ENCODE results near the gene IFIH1. TPM values are rescaled to one million over a fixed set of nuclear protein-coding genes. Genes with fewer than 3 reads are reported as not detected.

The IFIH1 gene
- total and polyA plus RNA-seq, 9 of the 15 experiments (the other 6 are each of a cell fraction or from before 2014, with no cell fraction given): 0.15 to 1.2 (median 0.60) TPM; not detected in 1

- H4K20me1 ChIP-seq (replicated peaks; ENCODE audit: control insufficient read depth, insufficient read depth, low read length): no peaks in the 10 kb centered on the region
Observed at GRCh38 chr2:162241571-162241970, 76.9 kb downstream of the IFIH1 start.

More at GRCh38 chr2:162241571-162241970, 76.9 kb downstream of the IFIH1 start:
- DNase-seq (ENCODE audit: extremely low read depth in 1 of 4, low spot score in 3 of 4) (no peak), ATAC-seq (no peak), FAIRE-seq (no peak)
- 0% methylated on average over 1 of the region's 1 CpG for WGBS (ENCODE audit: insufficient coverage, low coverage, missing lambda C conversion rate)
- no peaks in the 10 kb centered on the region for H3K36me3 ChIP-seq (ENCODE audit: control insufficient read depth, insufficient read depth, low read length)
- no peak overlapping the region for H3K4me3 ChIP-seq
- no peak overlapping the region for H2AFZ ChIP-seq (ENCODE audit: low read depth, low read length)
- BruUV-seq (replicated peaks): no TSS peak
- H3K27me3 ChIP-seq (ENCODE audit: control insufficient read depth in 2 of 2, insufficient read depth in 2 of 2, low read length in 2 of 2): no peaks in the 10 kb centered on the region
- no peaks in the 10 kb centered on the region for H3K9me1 ChIP-seq (ENCODE audit: control insufficient read depth, insufficient read depth, low read length)
- H3K9me3 ChIP-seq (replicated peaks; ENCODE audit: control insufficient read depth, insufficient read depth, low read depth, low read length): 0 out of 2 replicates have a peak, but pooled peaks cover 2% of the 10 kb centered on the region
- no peak for TF ChIP-seq SAFB2 (IDR thresholded peaks at IDR 0.05; ENCODE audit: borderline replicate concordance, low read depth, low read length, severe bottlenecking)
- no peak for TF ChIP-seq POLR2H (tag; IDR thresholded peaks at IDR 0.05; ENCODE audit: low read depth)
- no peak for TF ChIP-seq POLR2AphosphoS2 (IDR thresholded peaks at IDR 0.05; ENCODE audit: low read length)
- TF ChIP-seq RFX1 (IDR thresholded peaks at IDR 0.05): no peak
- TF ChIP-seq ARID3A (IDR thresholded peaks at IDR 0.05; ENCODE audit: borderline replicate concordance, low read depth, low read length): no peak
- TF ChIP-seq NKRF (IDR thresholded peaks at IDR 0.05; ENCODE audit: borderline replicate concordance): no peak
- no peak for TF ChIP-seq IRF2 (CRISPR knock-in tag; IDR thresholded peaks at IDR 0.05)
- TF ChIP-seq MLLT1 (IDR thresholded peaks at IDR 0.05): no peak
- no peaks in the 10 kb centered on the region for H3K4me1 ChIP-seq (replicated peaks in 1 of 2; ENCODE audit: control insufficient read depth in 2 of 2, insufficient read depth in 2 of 2, low read length in 2 of 2)
- H3K27ac ChIP-seq (ENCODE audit: extremely low read depth, low read depth, low read length): no peak overlapping the region
- H3K9ac ChIP-seq (ENCODE audit: insufficient read depth in 1 of 2, low read depth in 2 of 2, low read length in 2 of 2): no peak overlapping the region
- H3K4me2 ChIP-seq (ENCODE audit: insufficient read depth, low read length): no peak overlapping the region
- intact Hi-C loops (cut with micrococcal nuclease) (no loop called here), in situ Hi-C loops (cut with MboI) (no loop called here)
- CTCF ChIA-PET (ENCODE audit: low intra/inter-chr PET ratio): no interaction called here
- H3K79me2 ChIP-seq (ENCODE audit: control insufficient read depth, insufficient read depth, low read length): no peaks in the 10 kb centered on the region
- POLR2A ChIA-PET: no interaction called here

Data from K562 (cell line).